Epithelial cell of esophagus (primary cell): ENCODE data around the gene PRR16.

ENCODE experiments used
- DNase-seq: peaks from one replicate; pipeline ENCODE4 v3.0.0; 2010; ENCODE audit warnings: low read depth
- H3K4me3 ChIP-seq: 2 replicates; pipeline ENCODE4 v1.5.1; 2011; ENCODE audit warnings: mild to moderate bottlenecking, low read length, control low read depth
- TF ChIP-seq, protein P1 (sequence below): IDR thresholded peaks from 2 replicates; pipeline ENCODE4 v1.5.1; 2011; ENCODE audit warnings: low read depth, mild to moderate bottlenecking, low read length, control low read depth, inconsistent platforms; ENCODE audit not compliant: insufficient read depth; ENCODE audit errors: missing control alignments

PRR16 gene

DNA sequence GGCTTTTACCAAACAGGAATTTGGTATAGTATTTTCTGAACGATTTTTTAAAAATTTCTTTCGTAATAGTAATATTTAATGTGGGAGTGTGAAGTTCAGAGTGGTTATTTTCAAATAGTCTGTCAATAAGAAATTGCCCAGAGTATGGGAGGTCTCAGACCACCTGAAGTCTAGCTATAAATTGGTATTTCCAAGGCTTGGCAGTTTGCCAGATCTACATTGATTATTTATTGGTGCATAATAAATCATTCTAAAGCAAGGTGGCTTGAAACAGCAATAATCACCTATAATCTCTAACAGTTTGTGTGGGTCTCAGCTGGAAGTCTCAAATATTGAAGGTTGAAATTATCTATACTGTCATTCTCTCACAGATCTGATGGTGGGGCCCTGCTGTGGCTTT lies 118.5 kb downstream of the PRR16 start:
- no peak for DNase-seq
- no peak overlapping the region for H3K4me3 ChIP-seq
- TF ChIP-seq, protein P1, sequence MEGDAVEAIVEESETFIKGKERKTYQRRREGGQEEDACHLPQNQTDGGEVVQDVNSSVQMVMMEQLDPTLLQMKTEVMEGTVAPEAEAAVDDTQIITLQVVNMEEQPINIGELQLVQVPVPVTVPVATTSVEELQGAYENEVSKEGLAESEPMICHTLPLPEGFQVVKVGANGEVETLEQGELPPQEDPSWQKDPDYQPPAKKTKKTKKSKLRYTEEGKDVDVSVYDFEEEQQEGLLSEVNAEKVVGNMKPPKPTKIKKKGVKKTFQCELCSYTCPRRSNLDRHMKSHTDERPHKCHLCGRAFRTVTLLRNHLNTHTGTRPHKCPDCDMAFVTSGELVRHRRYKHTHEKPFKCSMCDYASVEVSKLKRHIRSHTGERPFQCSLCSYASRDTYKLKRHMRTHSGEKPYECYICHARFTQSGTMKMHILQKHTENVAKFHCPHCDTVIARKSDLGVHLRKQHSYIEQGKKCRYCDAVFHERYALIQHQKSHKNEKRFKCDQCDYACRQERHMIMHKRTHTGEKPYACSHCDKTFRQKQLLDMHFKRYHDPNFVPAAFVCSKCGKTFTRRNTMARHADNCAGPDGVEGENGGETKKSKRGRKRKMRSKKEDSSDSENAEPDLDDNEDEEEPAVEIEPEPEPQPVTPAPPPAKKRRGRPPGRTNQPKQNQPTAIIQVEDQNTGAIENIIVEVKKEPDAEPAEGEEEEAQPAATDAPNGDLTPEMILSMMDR, result no peak

DNA sequence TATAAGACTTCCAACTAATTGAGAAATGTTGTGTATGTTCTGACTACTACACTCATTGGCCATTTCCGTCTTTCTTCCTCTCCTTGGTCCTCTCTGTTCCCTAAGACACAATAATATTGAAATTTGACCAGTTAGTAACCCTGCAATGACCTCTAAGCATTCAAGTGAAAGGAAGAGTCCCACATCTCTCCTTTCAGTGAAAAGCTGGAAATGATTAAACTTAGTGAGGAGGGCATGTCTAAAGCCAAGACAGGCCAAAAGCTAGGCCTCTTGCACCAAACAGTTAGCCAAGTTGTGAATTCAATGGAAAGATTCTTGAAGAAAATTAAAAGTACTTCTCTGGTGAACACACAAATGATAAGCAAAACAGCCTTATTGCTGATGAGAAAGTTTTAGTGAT lies 122.5 kb downstream of the PRR16 start:
- no peak overlapping the region for H3K4me3 ChIP-seq
- TF ChIP-seq, protein P1, result no peak
- DNase-seq, result no peak

DNA sequence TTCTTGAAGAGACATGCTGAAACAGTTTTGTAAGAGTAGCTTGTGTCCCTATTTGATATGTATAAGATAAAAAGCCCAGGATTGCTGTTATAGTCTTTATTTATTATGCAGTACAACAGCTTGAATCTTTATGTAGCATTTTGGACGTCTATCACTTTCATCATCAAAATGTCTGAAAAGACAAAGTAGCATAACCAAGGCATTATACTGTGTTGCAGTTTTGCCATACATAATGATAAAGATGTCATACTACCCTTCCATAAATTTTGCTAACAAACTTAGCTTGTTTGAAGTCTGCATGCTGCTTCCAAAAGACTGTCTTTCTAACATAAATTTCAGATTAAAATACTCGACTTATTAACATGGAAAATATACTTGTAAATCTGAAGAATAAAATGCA lies 127.8 kb downstream of the PRR16 start:
- TF ChIP-seq, protein P1, result no peak
- no peak overlapping the region for H3K4me3 ChIP-seq
- DNase-seq, result no peak

DNA sequence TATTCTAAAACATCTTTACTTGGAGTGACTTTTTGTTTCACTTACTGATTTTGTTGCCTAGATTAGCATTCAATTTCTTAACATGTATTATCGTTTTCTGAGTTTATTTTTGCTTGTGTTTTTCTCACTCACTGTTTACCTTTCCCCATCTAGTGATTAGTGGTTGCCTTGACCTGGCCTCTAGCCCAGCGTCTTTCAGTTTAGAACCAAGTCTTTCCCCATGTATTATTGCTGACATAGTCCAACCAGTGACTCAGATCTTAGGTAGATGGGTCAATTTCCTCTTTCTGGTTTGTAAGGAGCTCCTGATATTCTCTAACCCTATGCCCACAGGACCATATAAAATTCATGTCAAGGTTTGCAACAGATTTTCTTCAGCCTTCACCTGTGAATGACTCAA lies 135.5 kb downstream of the PRR16 start:
- no peak overlapping the region for H3K4me3 ChIP-seq
- TF ChIP-seq, protein P1, result no peak
- DNase-seq, result peak; percentile 79

DNA sequence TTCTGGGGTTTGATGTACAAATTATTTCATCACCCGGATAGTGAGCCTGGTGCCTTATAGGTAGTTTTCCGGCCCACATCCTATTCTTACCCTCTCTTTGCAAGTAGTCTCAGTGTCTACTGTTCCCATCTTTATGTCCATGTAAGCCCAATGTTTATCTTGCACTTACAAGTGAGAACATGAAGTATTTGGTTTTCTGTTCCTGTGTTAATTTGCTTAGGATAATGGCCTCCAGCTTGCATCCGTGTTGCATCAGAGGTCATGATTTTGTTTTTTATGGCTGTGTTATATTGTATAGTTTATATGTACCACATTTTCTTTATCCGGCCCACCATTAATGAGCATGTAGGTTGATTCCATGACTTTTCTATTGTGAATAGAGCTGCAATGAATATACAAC lies 136.5 kb downstream of the PRR16 start:
- TF ChIP-seq, protein P1, result no peak
- H3K4me3 ChIP-seq, result no peak overlapping the region
- DNase-seq, result peak; percentile 34

DNA sequence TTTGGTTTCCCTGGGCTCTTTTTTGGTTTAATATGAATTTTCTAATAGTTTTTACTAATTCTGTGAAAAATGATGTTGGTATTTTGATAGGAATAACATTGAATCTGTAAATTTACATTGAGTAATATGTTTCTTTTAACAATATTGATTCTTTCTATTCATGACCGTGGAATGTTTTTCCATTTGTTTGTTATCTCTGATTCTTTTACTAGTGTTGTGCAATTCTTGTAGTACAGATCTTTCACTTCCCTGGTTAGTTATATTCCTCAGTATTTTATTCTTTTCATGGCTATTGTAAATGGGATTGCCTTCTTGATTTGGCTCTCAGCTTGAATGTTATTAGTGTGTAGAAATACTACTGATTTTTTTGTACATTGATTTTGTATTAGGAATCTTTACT lies 137.9 kb downstream of the PRR16 start:
- no peak for DNase-seq
- no peak overlapping the region for H3K4me3 ChIP-seq
- TF ChIP-seq, protein P1, result no peak

DNA sequence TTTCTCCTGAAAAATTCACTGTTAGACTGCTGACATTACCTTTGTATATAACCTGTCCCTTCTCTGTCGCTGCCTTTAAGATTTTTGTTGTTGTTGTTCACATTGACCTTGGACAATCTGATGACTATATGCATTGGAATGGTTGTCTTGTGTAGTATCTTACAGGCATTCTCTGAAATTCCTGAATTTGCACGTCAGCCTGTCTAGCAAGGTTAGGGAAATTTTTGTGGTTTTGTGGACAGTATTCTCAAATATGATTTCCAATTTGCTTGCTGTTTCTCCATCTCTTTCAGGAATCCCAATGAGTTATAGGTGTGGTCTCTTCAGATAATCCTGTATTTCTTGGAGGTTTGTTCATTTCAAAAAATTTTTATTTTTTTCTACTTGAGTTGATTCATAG lies 140.8 kb downstream of the PRR16 start:
- TF ChIP-seq, protein P1, result no peak
- DNase-seq, result peak; percentile 90
- H3K4me3 ChIP-seq, result no peak overlapping the region
